ENCODE results near the gene KCNIP4.

DNA sequence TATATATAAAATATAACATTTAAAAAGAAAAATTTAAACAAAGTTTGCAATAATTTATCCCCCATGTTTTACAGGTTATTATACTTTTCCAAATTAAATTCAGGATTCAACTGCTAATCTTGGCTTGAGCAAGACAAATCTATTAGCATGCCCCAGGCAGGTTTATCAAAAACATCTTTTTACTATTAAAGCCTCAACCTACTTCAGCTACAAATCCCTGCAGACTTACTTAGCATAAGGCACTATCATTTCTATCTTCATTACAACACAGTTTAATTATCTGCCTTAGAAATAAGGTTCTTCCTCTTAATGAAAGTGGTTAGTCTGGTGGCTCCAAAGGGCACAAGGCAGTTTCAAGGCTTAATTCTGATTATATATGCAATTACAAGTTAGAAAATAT, 770.7 kb downstream of the KCNIP4 start:
- TF ChIP-seq CTCF (IDR thresholded peaks at IDR 0.05) (no peak), EZH2 (IDR thresholded peaks at IDR 0.05) (no peak)
